Endothelial cell of umbilical vein (primary cell): Measurements from ENCODE around the gene XIAP.

Experiments used
- CTCF ChIP-seq, 2 donors: IDR thresholded peaks; 1 replicate in 1 of 2; 2 replicates in 1 of 2; pipeline ENCODE4 v1.5.1; 2011; ENCODE audit warnings: low read length in 2 of 2, mild to moderate bottlenecking in 2 of 2, moderate library complexity in 2 of 2, control low read depth in 1 of 2, inconsistent platforms in 1 of 2, low read depth in 1 of 2; ENCODE audit not compliant: insufficient read depth in 1 of 2; ENCODE audit errors: extremely low read depth in 1 of 2
- MAX ChIP-seq: IDR thresholded peaks from 2 replicates; pipeline ENCODE4 v1.6.1; 2011; ENCODE audit not compliant: insufficient read depth, insufficient read length

GRCh38 chrX:123923211-123923610 lies 63.4 kb downstream of the XIAP start:
- TF ChIP-seq MAX = no peak
- TF ChIP-seq CTCF (IDR thresholded peaks at IDR 0.05; ENCODE audit: extremely low read depth in 1 of 2, insufficient read depth in 1 of 2, low read depth in 1 of 2, low read length in 2 of 2) = no peak
